Activated CD4-positive, alpha-beta T cell treated with anti-CD3 and anti-CD28 coated beads, Interleukin-2, amount 50 U/mL, for 24 hours (primary cell): ENCODE data around the gene TTC22.

Experiments used
- DNase-seq, 2 donors: peaks; one replicate each; pipeline ENCODE4 v3.0.0-alpha.2; 2020; ENCODE audit warnings: low read depth in 1 of 2, low spot score in 1 of 2

Gene TTC22

GRCh38 chr1:54808443-54809207 is 7.5 kb upstream of the TTC22 start:
- DNase-seq: no peak

GRCh38 chr1:54807756-54808155 is 6.6 kb upstream of the TTC22 start:
- DNase-seq: no peak

- DNase-seq: no peak
These were observed 5.9 kb upstream of the TTC22 start for GRCh38 chr1:54806931-54807611.

DNA sequence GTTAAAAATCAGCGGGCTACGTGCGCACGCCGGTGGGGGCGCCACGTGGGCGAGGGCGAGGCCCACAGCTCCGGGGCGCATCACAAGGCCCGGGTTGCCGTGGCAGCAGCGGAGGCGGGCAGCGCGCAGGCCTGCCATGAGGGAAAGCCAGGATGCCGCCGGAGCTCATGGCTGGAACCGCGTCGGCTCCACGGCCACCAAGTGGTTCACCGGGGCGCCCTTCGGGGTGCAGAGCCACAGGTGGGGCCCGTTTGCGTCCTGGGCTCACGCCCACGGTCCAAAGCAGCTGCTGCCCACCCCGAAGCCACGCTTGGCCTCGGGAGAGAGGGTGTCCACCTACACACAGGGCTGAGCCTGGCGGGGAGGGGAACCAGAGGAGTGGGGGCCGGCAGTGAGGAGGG is 4.9 kb upstream of the TTC22 start:
- no peak for DNase-seq

DNA sequence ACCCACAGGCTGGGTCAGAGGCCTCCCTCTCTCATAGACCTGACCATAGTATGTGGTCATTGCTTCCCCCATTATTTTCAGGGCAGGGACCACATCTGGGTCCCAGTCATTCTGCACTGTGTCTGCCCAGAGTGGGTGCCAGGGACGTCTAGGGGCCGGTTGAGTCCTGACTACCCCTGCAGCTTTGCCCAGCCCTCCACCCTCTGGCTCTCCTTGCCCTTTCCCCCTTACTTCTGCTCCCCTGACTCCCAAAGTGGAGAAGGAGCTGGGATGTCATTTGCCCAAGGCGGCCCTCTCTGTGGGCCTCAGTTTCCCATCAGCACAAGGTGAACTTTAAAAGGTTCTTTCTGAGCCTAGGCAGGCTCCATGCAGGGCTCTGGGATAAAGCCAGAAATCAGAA is 4.3 kb upstream of the TTC22 start:
- DNase-seq: no peak

GRCh38 chr1:54804471-54805132 is 3.5 kb upstream of the TTC22 start:
- no peak for DNase-seq

GRCh38 chr1:54803761-54804470 is 2.8 kb upstream of the TTC22 start:
- DNase-seq: no peak

DNA sequence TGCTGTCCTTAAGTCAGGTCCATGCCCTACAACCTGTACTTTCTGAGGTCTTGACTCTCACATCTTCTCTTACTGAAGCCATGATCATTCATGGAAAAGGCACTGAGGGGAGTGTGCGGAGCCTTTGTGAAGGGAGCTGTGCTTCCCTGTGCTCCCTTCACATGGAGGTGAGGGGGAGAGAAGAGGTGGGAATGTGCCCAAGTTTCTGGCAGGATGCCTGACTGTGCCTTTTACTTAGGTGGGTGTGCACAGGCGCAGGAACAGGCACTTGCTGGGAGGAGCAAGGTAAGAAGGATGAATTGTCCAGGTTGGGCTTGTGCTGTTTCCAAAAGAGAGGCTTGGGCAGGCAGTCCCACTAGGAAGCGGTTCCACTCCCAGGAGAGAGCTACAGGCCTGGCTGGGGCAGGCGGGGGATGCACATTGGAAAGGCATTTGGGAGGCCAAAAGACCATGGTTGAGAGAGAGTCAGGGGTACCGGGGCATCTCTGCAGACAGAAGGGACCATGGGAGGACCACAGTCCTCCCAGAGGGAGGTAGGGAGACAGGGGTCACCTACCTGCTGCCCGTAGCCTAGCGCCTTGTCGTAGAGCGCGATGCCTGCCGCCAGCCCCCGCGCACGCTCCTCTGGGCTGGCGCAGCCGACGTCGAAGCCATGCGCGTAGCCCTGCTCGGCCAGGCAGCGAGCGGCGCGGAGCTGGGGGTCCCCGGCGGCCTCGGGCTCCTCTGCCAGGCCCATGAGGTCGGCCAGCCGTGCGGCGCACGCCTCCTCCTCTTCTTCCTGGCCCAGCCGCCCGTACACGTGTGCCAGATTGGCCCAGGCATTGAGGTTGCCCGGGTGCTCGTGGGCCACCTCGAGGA is 853 bp downstream of the TTC22 start:
- DNase-seq: no peak

DNA sequence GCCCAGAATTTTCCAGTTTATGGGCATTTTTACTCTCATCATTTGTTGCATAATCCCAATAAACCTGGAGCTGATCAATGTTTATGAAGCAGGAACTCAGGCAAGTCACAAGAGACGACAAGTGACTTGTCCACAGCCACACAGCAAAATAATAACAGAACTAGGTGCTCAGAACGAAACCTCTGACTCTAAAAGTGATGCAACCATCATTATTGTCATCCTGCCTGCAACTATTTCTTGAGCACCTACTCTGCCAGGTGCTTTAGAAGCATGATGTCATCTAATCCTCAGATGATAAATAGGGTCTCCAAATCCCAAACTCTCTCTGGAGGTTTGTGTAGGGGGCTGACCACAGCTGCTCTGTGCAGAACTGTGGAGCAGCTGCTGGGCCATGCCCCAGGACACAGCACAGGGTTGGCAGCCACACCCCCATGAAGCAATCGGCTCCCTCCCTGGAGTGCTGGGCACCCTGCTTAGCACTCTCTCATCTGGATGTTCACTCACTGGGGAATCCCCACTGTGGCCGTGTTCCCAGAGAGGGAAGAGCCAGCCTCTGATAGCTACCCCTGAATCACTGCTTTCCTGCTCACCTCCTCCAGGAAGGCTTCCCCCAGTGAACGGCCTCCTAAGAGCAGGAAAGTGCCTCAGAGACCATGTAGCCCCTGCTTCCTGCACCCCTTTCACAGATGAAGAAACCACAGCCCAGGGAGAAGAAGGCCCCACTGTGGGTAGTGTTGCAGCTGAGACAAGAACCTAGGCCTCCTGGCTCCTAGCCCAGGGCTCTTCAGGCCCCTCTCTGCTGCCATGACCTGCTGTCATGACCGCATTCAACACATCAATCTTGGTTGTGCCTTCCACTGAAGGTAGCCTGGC is 2.1 kb downstream of the TTC22 start:
- peak in 1 of 2 donors; percentile 24 for DNase-seq

GRCh38 chr1:54798206-54798605 is 2.9 kb downstream of the TTC22 start:
- no peak for DNase-seq

- DNase-seq: no peak
These were observed 4.2 kb downstream of the TTC22 start for GRCh38 chr1:54796902-54797301.

- DNase-seq: no peak
These were observed 5.2 kb downstream of the TTC22 start for GRCh38 chr1:54795841-54796468.

DNA sequence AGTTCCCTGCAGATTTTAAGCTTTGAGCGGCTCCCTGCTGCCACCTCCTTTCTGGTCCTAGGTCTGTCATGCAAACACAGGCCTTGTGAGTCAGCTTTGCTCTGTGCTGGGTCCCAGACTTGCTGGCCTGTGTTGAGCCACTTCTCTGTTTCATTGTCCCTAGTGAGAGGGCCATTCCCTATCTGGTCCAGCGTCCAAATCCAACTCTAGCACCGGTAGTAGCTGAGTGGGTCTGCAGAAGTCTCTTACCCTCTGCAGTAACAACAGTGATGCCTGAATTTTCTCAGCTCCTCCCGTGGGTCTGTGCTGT is 5.8 kb downstream of the TTC22 start:
- DNase-seq: no peak

DNA sequence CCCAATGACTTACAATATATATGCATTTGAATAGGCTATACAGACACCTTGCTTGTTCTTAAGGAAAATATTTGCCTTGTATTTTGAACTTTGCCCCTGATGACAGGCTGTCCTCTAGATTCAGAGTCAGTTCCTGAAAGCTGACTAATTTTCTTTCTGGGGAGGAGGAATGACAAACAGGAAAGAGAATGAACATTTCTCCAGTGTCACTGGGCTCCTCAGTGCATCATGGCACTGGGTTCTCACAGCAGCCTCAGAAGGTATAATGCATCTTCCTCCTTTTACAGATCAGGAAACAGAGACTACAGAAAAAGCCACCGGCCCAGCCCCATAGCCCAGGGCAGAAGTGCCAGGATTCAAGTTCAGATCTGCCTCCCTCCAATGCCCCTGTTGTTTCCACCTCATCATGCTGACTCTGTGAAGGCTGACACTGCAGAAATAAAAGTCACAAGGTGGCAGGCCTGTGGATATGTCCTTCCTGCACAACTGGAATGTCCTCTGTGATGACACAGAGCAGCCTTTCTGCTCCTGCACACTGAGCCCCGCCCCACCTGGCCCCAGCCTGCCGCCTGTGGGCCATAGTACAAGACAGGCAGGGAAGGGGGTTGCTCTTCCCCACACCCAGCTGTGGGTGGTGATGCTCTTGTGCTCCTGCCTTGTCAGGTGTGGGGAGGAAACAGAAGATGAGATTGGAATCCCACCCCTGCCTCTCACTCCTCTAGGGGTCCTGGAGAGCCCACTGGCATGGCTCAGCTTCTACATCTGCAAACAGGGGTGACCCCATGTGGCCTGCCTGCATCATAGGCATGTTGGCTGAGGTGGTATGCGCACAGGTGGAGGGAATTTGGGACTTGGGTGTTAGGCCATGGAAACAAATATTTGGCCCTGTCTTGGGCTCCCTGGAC is 6.4 kb downstream of the TTC22 start:
- DNase-seq: no peak

GRCh38 chr1:54792686-54793282 is 8.3 kb downstream of the TTC22 start:
- no peak for DNase-seq

DNA sequence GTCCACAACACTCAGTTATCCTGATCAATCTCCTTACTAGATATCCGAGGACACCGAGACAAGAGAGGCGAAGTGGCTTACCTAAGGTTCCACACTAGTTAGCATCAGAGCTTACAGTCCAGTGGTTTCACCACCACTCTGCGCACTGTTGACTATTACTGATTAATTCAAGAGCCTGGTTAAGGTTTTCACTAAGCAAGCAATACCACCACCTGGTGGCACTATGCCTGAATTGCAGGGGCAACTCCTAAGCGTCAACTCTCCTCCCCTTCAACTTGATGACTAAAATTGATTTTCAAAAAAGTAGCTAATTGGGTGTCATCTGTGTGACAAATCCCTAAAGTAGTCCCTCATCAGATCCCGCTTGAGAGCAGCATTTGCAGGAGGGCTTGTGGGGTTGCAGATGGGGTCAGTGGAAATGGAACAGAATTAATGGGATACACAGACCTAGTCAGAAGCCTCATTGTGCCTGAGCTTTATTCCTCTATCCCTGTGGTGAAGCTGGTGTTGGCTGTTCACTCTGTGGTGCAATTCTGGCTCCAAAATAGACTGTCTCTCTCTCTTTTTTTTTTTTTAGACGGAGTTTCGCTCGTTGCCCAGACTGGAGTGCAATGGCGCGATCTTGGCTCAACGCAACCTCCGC is 9.1 kb downstream of the TTC22 start:
- peak in 1 of 2 donors; percentile 44 for DNase-seq

GRCh38 chr1:54788459-54788858 is 12.7 kb downstream of the TTC22 start:
- no peak for DNase-seq

DNA sequence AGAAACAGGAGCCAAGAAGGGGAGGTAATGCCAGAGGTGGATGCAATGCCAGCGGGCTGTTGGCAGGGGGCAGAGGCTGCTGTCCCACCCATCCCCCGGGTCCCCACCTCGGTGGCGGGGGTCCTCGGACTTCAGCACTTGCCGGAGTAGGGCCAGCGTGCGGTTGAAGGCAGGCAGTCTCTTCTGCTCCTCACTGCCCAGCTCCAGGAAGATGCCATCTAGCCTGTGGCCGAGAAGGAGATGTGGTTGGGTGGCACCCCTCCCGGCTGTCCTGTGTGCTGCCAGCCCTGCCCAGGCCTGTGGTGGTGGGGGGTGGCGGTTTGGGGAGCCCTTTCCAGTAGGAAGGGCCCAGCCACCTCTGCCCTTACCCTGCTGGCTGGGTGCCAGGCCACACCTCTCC is 13.5 kb downstream of the TTC22 start:
- no peak for DNase-seq
